Astrocyte (in vitro differentiated cells and primary cell): ENCODE results near the gene IGFALS. TPM values are rescaled to one million over a fixed set of nuclear protein-coding genes. Genes with fewer than 3 reads are reported as not detected.

ENCODE experiments used
- DNase-seq: peaks from one replicate; pipeline ENCODE4 v3.0.0-alpha.2; 2010; ENCODE audit warnings: low read depth
- FAIRE-seq: peaks from 2 replicates; lab custom pipeline; 2011; peaks lifted over from hg19 to GRCh38; lab: Jason Lieb, UNC
- H2AFZ ChIP-seq: 2 replicates; pipeline ENCODE4 v1.6.0; 2012; ENCODE audit warnings: low read depth, low read length, inconsistent platforms
- H3K27ac ChIP-seq: 2 replicates; pipeline ENCODE4 v1.5.1; 2011; ENCODE audit warnings: low read depth, low read length, inconsistent platforms
- H3K27me3 ChIP-seq: 2 replicates; pipeline ENCODE4 v1.6.0; 2011; ENCODE audit warnings: low read length, inconsistent platforms; ENCODE audit not compliant: insufficient read depth
- H3K36me3 ChIP-seq: 2 replicates; pipeline ENCODE4 v1.5.1; 2011; ENCODE audit warnings: low read length, inconsistent platforms; ENCODE audit not compliant: insufficient read depth
- H3K4me1 ChIP-seq: 2 replicates; pipeline ENCODE4 v1.5.1; 2011; ENCODE audit warnings: low read length, inconsistent platforms; ENCODE audit not compliant: insufficient read depth
- H3K4me2 ChIP-seq: 2 replicates; pipeline ENCODE4 v1.6.0; 2012; ENCODE audit warnings: low read length, inconsistent platforms
- H3K4me3 ChIP-seq: 2 replicates; pipeline ENCODE4 v1.5.1; 2011; ENCODE audit warnings: low read depth, mild to moderate bottlenecking, low read length, inconsistent platforms; ENCODE audit not compliant: insufficient read depth
- H3K79me2 ChIP-seq: 2 replicates; pipeline ENCODE4 v1.6.0; 2012; ENCODE audit warnings: mild to moderate bottlenecking, low read length, inconsistent platforms; ENCODE audit not compliant: insufficient read depth
- H3K9ac ChIP-seq: 2 replicates; pipeline ENCODE4 v1.6.0; 2012; ENCODE audit warnings: mild to moderate bottlenecking, low read length, inconsistent platforms
- H3K9me3 ChIP-seq: 2 replicates; pipeline ENCODE4 v1.5.1; 2012; ENCODE audit warnings: low read depth, mild to moderate bottlenecking, low read length, inconsistent platforms; ENCODE audit not compliant: insufficient read depth
- H4K20me1 ChIP-seq: 2 replicates; pipeline ENCODE4 v1.6.0; 2012; ENCODE audit warnings: low read length, inconsistent platforms; ENCODE audit not compliant: insufficient read depth
- H3K27ac Mint-ChIP-seq: one replicate; pipeline ENCODE4 v1.8.0; 2021; ENCODE audit warnings: mild to moderate bottlenecking, mixed read lengths; ENCODE audit not compliant: unreplicated experiment
- H3K27me3 Mint-ChIP-seq: one replicate; pipeline ENCODE4 v1.8.0; 2021; ENCODE audit warnings: low read depth, mixed read lengths; ENCODE audit not compliant: unreplicated experiment
- H3K36me3 Mint-ChIP-seq: one replicate; pipeline ENCODE4 v1.8.0; 2021; ENCODE audit warnings: low read depth, mixed read lengths; ENCODE audit not compliant: unreplicated experiment
- H3K4me1 Mint-ChIP-seq: one replicate; pipeline ENCODE4 v1.8.0; 2021; ENCODE audit warnings: low read depth, mixed read lengths; ENCODE audit not compliant: unreplicated experiment
- H3K4me3 Mint-ChIP-seq: one replicate; pipeline ENCODE4 v1.8.0; 2021; ENCODE audit warnings: mild to moderate bottlenecking, moderate library complexity, mixed read lengths; ENCODE audit not compliant: unreplicated experiment
- H3K9me3 Mint-ChIP-seq: one replicate; pipeline ENCODE4 v1.8.0; 2021; ENCODE audit warnings: mild to moderate bottlenecking, mixed read lengths; ENCODE audit not compliant: unreplicated experiment
- CTCF ChIP-seq: IDR thresholded peaks from 2 replicates; pipeline ENCODE4 v1.5.1; 2011; ENCODE audit warnings: low read depth, mild to moderate bottlenecking, inconsistent platforms, low read length, moderate library complexity; ENCODE audit not compliant: insufficient read depth
- EZH2 ChIP-seq: IDR thresholded peaks from 2 replicates; pipeline ENCODE4 v1.6.1; 2012; ENCODE audit warnings: mild to moderate bottlenecking, low read length, inconsistent platforms; ENCODE audit not compliant: insufficient read depth
- total RNA-seq: library from RNA; stranded (reverse); gene quantifications from 2 replicates; pipeline ENCODE4 v1.2.1, GENCODE V29; 2021

IGFALS gene
- total RNA-seq, 1 donor from 2014 or later, result not detected

- H3K4me3 Mint-ChIP-seq, result no peak overlapping the region
- no peak overlapping the region for H2AFZ ChIP-seq
- H3K4me2 ChIP-seq, result no peak overlapping the region
- H3K9me3 Mint-ChIP-seq, result no peaks in the 10 kb centered on the region
- H3K79me2 ChIP-seq, result peaks cover 6% of the 10 kb centered on the region
- no peak for TF ChIP-seq CTCF
- no peaks in the 10 kb centered on the region for H3K4me1 Mint-ChIP-seq
- H3K9ac ChIP-seq, result no peak overlapping the region
- H3K27me3 ChIP-seq, result no peaks in the 10 kb centered on the region
- H3K36me3 ChIP-seq, result no peaks in the 10 kb centered on the region
- peaks cover 5% of the 10 kb centered on the region for H3K4me1 ChIP-seq
- no peak overlapping the region for H3K27ac ChIP-seq
- H3K27me3 Mint-ChIP-seq, result no peaks in the 10 kb centered on the region
- H3K4me3 ChIP-seq, result no peak overlapping the region
- peaks cover 5% of the 10 kb centered on the region for H3K36me3 Mint-ChIP-seq
- peaks cover 11% of the 10 kb centered on the region for H4K20me1 ChIP-seq
- DNase-seq (no peak), FAIRE-seq (no peak)
- H3K9me3 ChIP-seq, result no peaks in the 10 kb centered on the region
- H3K27ac Mint-ChIP-seq, result no peak overlapping the region
Observed at GRCh38 chr16:1821861-1822611, 28.5 kb upstream of the IGFALS start.

DNA sequence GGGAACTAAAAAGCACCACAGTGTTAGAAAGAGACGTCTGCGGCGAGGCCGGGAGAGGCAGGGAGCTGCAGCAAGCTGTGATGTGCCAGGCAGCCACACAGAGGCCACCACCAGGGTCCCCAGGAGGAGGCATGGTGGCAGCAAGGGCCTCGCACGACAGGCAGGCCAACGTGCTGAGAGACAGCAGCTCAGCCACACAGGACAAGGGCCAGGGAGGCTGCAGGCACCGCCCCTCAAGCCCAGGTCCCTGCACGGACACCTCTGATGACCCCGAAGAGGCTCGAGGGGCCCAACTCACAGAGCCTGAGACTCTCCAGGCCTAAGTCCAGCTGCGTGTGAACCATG, 27.4 kb upstream of the IGFALS start:
- no peak overlapping the region for H3K27ac Mint-ChIP-seq
- no peaks in the 10 kb centered on the region for H3K9me3 ChIP-seq
- H3K36me3 ChIP-seq, result no peaks in the 10 kb centered on the region
- H3K4me3 ChIP-seq, result no peak overlapping the region
- H3K27ac ChIP-seq, result no peak overlapping the region
- no peaks in the 10 kb centered on the region for H3K27me3 Mint-ChIP-seq
- TF ChIP-seq CTCF (no peak), EZH2 (no peak)
- no peak for DNase-seq
- H3K9me3 Mint-ChIP-seq, result no peaks in the 10 kb centered on the region
- no peaks in the 10 kb centered on the region for H3K4me1 Mint-ChIP-seq
- H3K4me3 Mint-ChIP-seq, result no peak overlapping the region
- H3K36me3 Mint-ChIP-seq, result peaks cover 5% of the 10 kb centered on the region
- H3K27me3 ChIP-seq, result no peaks in the 10 kb centered on the region
- FAIRE-seq, result no peak
- no peak overlapping the region for H2AFZ ChIP-seq
- no peak overlapping the region for H3K4me2 ChIP-seq
- H4K20me1 ChIP-seq, result peaks cover 11% of the 10 kb centered on the region
- H3K79me2 ChIP-seq, result peaks cover 6% of the 10 kb centered on the region
- H3K4me1 ChIP-seq, result peaks cover 5% of the 10 kb centered on the region
- no peak overlapping the region for H3K9ac ChIP-seq
